Lung microvascular endothelial cell (primary cell): ENCODE measurements around the gene PLEKHM1. TPM values are rescaled to one million over a fixed set of nuclear protein-coding genes. Genes with fewer than 3 reads are reported as not detected.

Experiments
- DNase-seq, 2 donors: peaks; one replicate each; pipeline versions ENCODE4 v3.0.0 to v3.0.0-alpha.2; 2010; ENCODE audit warnings: low read depth in 2 of 2
- total RNA-seq: library from RNA; depleted of rRNA; stranded (reverse); fragments of >200 nt; gene quantifications from 2 replicates; pipeline ENCODE4 v1.2.1, GENCODE V29; 2014

The PLEKHM1 gene
- total RNA-seq, 1 donor from 2014 or later: 19.6 TPM

DNA sequence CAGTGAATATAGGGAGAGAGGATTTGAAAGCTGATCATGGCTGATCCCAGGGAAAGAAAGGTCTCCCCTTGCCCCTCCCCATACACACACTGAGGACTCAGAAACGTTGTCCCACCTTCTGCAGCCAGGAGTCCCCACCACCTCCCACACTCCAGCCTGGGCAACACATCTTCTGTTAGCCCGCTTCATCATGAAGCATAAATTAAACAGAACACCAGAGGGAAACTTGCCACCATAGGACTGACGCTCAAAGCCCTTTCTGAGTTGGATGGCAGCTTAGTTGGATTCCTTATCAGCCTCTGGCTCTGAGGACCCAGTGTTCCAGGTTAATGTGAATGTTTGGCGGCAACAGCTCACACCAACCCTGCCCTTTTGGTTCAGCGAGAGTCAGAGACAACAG lies 91.7 kb downstream of the PLEKHM1 start:
- DNase-seq: no peak

DNA sequence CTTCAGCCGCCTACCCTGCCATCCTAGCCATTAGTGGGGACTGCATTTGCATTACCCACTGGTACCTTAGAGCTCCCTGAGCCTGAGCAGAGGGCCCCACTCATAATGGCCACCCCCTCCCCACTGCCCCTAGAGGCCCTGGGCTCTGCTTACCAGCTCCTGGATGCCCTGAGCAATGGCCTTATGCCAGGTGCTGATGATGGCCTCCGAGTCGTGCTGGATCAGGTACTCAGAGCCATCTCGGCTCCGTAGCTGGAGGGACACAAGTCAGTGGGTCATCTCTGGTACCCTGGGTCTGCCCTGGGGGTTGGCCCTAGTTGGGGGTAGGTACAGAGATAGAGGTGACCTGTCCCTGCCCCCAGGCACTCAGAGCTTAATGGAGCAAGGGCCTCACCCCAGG lies 92.7 kb downstream of the PLEKHM1 start:
- DNase-seq: no peak

DNA sequence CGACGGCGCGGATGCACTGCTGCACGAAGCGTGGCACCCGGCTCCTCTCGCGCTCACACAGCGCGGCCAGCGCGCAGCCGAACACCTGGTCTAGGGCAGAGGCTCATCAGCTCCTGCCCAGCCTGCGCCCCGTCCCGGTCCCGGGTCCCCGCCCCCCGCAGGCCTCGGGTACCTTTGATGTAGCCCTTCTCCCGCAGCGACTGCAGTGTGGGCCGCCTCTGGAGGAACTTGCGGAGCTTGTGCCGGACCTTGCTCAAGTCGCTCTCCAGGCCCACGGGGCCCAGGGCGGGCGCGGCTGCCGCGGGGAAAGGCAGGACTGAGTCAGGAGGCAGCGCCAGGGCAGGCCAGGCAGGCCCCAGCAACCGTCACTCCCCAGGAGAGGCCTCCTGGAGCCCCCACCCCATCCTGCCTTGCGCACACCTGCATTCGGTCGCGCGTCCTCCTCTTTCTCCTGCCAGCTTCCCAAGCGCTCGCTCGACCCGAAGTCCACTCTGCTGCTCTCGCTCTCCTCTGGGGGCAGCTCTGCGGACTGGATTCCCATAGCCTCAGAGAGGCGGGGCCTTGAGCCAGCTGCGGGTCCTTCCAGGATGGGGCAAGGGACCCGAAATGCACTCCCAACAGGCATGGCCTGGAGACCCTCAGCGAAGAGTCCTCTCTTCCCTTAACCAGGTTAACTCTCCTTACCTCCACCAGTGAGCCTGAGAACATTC lies 93.9 kb downstream of the PLEKHM1 start:
- DNase-seq: no peak

DNA sequence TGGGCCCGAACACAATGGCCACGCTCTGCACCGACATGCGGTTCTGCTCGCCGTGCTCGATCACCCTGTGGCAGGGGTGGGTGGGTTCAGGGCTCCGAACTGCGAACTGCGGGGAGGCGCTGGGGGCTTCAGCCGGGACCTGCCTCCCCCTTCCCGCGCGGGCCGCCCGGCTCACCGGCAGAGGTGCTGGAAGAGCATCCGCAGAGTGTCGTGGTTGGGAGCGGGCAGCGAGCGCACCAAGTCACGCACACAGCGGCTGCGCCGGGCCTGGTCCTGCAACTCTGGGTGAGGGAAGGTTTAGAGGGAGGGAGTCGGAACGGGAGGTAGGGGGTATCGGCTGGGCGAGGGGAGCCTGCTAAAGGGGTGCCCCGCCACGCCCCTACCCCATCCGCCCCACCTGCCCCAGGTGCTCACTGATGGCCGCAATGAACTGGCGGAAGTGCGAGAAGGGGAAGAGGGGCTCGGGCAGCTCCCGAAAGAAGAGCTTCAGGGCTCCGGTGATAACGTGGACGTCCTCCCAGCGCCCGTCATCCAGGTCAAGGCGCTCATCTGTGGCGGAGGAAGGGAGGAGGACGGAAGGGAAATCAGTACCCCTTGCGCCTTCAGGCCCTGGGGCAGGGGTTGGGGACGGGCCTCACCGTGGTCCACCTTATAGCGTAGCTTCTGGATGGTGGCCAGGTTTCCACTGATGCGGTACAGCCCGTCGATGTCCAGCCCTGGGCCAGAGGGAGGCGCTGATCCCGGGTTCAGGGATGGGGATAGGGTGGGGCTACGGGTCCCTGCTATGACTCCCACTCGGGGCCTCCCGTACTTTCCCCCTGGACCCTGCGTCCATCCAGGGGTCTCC lies 94.7 kb downstream of the PLEKHM1 start:
- no peak for DNase-seq

DNA sequence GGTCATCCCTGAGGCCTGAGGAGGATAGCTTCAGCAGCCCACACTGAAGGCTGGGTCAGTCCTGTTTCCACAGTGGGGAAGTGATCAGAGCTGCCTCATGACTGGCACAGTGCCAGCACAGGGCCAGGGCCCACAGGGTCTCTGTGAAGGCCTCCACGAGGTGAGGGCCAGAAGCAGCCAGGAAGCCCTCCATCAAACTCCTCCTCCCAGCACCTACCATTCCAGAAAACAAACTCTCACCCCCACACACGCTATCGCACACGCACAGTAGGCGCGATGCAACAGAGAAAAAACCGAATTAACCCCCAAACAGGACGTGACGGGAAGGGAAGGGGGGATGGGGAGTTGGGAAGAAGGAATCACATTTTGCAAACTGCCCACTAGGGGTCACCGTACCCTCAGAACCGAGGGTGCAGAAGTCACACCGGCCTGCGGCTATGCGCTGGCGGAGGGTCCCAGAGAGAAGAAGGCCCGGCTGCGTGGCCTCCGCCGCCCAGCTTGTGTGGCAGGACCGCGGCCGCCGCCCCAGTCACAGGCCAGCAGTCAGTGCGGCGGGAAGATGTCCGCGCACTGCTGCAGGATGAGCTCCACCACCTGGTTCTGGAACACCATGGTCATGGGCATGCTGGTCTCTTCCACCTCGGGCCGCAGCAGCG lies 95.5 kb downstream of the PLEKHM1 start:
- DNase-seq: peak; percentile 81 to 91

DNA sequence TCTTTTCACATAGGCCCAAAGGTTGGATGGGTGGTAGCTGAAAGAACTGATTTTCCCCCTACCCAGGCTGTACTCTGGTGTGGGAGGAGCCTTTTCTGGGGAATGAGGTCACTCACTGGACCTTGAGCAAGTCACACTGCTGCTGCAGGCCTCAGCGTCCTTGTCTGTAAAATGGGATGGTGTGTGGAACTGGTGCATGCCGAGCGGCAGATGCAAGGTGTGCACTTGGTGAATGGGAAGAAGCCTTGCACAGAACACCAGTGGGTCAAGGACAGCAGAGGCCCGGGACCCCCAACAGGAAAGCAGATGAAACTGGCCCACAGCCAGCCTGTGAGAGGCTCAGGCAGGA lies 96.0 kb downstream of the PLEKHM1 start:
- no peak for DNase-seq

DNA sequence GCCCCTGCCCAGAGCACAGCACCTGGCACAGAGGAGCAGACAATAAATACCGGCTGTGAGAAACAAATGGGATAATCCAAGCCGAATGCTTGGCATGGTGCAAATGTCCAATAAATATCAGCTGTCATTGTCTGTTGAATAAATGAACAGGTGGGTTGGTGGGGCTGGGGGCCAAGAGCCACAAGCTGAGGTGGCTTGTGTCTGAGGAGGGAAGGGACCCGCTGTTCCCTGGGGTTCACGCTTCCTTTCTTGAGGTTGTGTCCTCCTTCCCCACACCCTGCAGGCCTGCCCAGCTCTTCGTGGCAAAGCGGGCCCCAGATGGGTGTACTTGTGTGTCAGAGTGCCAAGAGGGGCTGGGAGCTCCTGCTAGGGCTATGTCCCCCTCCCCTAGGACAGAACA lies 96.4 kb downstream of the PLEKHM1 start:
- no peak for DNase-seq

DNA sequence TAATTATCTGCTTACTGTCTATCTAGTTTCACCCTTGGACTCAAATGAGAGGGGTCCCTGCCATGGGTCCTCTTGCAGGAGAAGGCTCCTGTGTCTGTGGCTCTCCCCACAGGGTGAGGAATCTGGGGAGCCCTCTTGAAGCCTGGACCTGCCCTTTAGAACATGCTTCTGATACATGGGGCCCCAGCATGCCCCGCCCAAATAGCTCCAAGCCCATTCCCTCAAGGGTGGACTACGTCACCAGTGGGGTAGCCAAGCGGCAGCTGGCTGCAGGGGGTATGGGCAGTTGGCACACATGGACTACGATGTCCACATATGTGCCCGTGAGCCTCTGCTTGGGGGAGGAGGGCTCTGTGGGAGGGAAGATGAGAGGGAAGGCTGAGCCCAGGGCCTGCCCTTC lies 97.1 kb downstream of the PLEKHM1 start:
- DNase-seq: no peak

DNA sequence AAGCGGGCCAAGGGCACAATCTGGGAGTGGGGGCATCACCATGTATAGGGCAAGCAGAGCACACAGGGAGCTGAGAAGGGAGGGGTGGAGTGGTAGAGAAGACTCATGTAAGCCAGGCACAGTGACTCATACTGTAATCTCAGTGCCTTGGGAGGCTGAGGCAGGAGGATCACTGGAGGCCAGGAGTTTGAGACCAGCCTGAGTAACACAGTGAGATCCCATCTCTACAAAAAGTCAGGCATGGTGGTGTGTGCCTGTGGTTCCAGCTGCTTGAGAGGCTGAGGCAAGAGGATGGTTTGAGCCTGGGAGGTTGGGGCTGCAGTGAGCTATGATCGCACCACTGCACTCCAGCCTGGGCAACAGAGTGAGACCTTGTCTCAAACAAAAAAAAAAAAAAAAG lies 98.6 kb downstream of the PLEKHM1 start:
- DNase-seq: no peak

DNA sequence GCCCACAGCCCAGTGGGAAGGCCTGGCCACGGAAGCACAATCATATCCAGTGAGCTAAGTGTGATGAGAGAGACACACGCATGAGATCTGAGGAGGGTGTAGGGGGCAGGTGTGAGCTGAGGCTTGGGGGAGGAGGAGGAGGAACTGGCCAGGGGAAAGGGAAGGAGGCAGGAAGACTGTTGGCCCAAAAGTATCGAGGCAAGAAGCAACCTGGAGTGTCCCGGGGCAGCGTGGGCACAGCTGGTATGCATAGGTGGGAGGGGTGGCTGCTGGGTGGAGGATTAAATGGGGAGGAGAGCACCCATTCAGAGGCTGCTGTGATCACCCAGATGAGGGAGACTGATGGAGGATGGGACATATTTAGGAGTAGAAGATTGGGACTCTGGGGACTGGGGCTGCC lies 99.2 kb downstream of the PLEKHM1 start:
- DNase-seq: no peak

DNA sequence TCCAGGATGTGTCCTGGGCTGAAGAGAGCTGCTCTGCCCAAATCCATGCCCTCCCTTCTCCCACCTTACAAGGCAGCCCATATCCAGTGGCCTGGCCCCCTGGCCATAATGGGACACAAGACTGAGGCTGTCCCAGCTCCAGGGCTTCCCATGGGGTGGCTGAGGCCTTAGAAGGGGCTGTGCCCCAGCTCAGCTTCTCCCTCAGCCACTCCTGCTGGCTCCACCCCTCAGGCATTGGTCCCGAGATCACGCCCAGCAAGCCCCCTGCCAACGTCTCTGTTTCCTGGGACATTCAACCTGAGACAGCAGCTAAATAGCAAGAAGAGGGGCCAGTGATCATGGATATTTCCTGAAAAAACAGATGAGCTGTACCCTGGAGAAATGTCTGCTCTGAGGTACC lies 101.2 kb downstream of the PLEKHM1 start:
- DNase-seq: no peak

DNA sequence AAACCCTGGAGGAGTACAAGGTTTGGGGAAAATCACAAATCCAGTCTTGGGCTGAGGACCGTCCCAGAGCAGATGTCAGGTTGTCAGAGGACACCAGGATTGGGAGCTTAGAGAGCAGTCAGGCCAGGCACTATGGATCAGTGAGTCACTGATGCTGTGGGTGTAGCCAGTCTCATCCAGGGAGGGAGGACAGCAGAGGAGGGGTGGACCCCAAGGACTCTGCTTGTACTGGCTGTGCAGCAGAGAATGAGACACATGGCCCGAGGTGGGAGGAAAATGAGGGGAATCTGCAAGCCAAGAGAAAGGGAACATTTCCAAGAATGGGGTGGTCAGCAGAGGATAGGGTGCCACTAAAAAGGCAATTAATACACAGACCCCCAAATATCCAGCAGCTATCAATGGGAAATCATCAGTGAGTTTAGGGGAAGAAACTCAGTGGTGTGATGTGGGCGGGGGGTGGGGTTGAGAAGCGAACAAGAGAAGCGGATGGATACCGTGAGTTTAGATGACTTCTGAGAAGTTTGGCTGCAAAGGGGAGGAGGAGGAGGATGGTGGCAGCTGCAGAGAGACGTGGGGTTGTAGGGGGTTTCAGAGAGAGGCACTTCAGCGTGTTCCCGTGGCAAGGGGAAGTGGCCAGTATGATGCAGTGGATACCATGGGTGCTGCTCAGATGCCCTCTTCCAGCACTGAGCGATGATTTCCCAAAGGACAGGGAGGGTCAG lies 101.8 kb downstream of the PLEKHM1 start:
- no peak for DNase-seq

DNA sequence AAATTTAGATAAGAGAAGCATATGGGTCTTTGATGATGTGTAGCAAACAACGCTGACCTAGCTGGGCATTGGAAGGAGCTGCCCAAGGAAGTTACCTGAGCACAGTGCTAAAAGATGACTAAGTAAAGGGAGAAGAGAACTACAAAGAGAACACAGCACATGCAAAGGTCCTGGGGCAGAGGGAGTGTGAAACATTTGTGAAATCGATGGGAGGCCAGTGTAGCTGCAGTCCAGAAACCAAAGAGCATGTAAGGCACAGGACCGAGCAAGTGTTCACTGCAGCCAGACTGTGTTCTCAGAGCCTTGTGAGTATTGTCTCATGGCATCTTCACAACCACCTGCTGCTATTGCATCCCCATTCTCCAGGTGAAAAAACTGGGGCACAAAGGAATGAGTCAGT lies 102.8 kb downstream of the PLEKHM1 start:
- DNase-seq: no peak

DNA sequence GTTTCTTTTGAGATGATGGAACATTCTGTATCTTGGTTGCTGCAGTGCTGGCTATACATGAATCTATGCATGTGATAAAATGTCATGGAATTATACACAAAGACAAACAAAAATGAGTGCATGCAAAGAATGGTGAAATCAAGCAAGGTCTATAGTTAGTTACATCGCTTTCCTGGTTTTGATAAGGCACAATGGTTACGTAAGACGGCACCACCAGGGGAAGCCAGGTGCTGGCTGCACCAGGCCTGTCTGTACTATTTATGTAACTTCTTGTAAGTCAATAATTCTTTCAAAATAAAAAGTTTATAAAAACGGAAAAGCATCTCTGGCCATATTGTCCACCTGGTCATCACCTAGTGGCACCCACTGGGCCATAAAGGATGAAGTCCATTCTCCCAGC lies 104.3 kb downstream of the PLEKHM1 start:
- DNase-seq: no peak

Other genes with a start within 250 kb of the PLEKHM1 start
- gene SPATA32, start 228.6 kb downstream of the PLEKHM1 start, total RNA-seq: not detected in 2 replicates
- gene MAP3K14, start 173.7 kb downstream of the PLEKHM1 start, total RNA-seq: 1.1 and 1.8 TPM in 2 replicates
- 19.0 and 33.7 TPM in 2 replicates for gene ARHGAP27, start 57.9 kb downstream of the PLEKHM1 start, total RNA-seq